PC-9 (cell line): ENCODE measurements around the gene POP4. TPM values are rescaled to one million over a fixed set of nuclear protein-coding genes. Genes with fewer than 3 reads are reported as not detected.

ENCODE experiments used
- BruUV-seq: library from RNA; stranded (reverse); fragments of 400-500 nt; replicated peaks from 2 replicates; lab custom pipeline; 2021; lab: Mats Ljungman, UMichigan
- CTCF ChIA-PET: fragments of 300-600 bp; sonication (Branson Sonifier 250); formaldehyde crosslinking; loops from one replicate; lab custom pipeline; 2022; ENCODE audit warnings: antibody characterized with exemption; lab: Charles Lee
- POLR2A ChIA-PET: fragments of 300-600 bp; sonication (Branson Sonifier 250); formaldehyde crosslinking; loops from one replicate; lab custom pipeline; 2022; ENCODE audit warnings: antibody characterized with exemption; ENCODE audit not compliant: unreplicated experiment; lab: Charles Lee
- DNase-seq, 2 experiments: peaks; one replicate each; pipeline versions ENCODE4 v3.0.0 to v3.0.0-alpha.2; 2015 to 2022; ENCODE audit warnings: mixed read lengths in 1 of 2
- H2AFZ ChIP-seq: fragments of 200-600 bp; sonication (generic); 2 replicates; pipeline ENCODE4 v1.8.1; 2017; ENCODE audit warnings: antibody characterized with exemption
- H3F3A ChIP-seq: fragments of 200-600 bp; sonication (generic); 2 replicates; pipeline ENCODE4 v1.8.1; 2017; ENCODE audit warnings: antibody characterized with exemption, mild to moderate bottlenecking, low read depth; ENCODE audit not compliant: insufficient read depth
- H3K27ac ChIP-seq: fragments of 200-600 bp; sonication (generic); 2 replicates; pipeline ENCODE4 v1.6.1; 2016; ENCODE audit warnings: mixed run types
- H3K27me3 ChIP-seq: fragments of 200-600 bp; sonication (generic); 2 replicates; pipeline ENCODE4 v1.6.1; 2016; ENCODE audit warnings: low read depth, mixed run types; ENCODE audit not compliant: insufficient read depth
- H3K36me3 ChIP-seq: fragments of 200-600 bp; sonication (generic); 2 replicates; pipeline ENCODE4 v1.6.1; 2016; ENCODE audit warnings: low read depth, mixed run types
- H3K4me1 ChIP-seq: fragments of 200-600 bp; sonication (generic); replicated peaks from 2 replicates; pipeline ENCODE4 v1.6.1; 2016; ENCODE audit warnings: mixed run types; ENCODE audit not compliant: insufficient read depth
- H3K4me2 ChIP-seq: fragments of 200-600 bp; sonication (generic); 2 replicates; pipeline ENCODE4 v1.6.1; 2017; ENCODE audit warnings: mixed run types
- H3K4me3 ChIP-seq: fragments of 200-600 bp; sonication (generic); 2 replicates; pipeline ENCODE4 v1.6.1; 2016; ENCODE audit warnings: mixed run types
- H3K79me2 ChIP-seq: fragments of 200-600 bp; sonication (generic); 2 replicates; pipeline ENCODE4 v1.6.1; 2017; ENCODE audit warnings: low read depth, mixed run types
- H3K9me2 ChIP-seq: fragments of 200-600 bp; sonication (generic); 2 replicates; pipeline ENCODE4 v1.8.1; 2017; ENCODE audit warnings: mild to moderate bottlenecking; ENCODE audit not compliant: insufficient read depth
- H3K9me3 ChIP-seq: fragments of 200-600 bp; sonication (generic); 2 replicates; pipeline ENCODE4 v1.8.1; 2016; ENCODE audit warnings: low read depth; ENCODE audit not compliant: insufficient read depth
- H4K20me1 ChIP-seq: fragments of 200-600 bp; sonication (generic); 2 replicates; pipeline ENCODE4 v1.8.1; 2017; ENCODE audit not compliant: insufficient read depth
- CTCF ChIP-seq: fragments of 200-600 bp; sonication (generic); conservative IDR thresholded peaks from 2 replicates; pipeline ENCODE4 v1.6.1; 2017; ENCODE audit warnings: mixed run types, antibody characterized with exemption, mild to moderate bottlenecking, moderate library complexity
- EZH2 ChIP-seq: fragments of 200-600 bp; sonication (generic); IDR thresholded peaks from 2 replicates; pipeline ENCODE4 v1.8.0; 2017; ENCODE audit warnings: antibody characterized with exemption, low read depth
- intact Hi-C: fragments of 100-400 bp; cut with micrococcal nuclease; formaldehyde crosslinking; loops from one replicate; pipeline ENCODE4 v1.10.0; 2022; ENCODE audit not compliant: unreplicated experiment
- total RNA-seq: library from RNA; stranded (reverse); gene quantifications from 2 replicates; pipeline ENCODE4 v1.2.3, GENCODE V29; 2021

Gene POP4
- total RNA-seq, 1 experiment from 2014 or later: 66.6 TPM

GRCh38 chr19:29610213-29610573 lies 4.1 kb downstream of the POP4 start:
- no TSS peak for BruUV-seq
- Histone ChIP-seq H3K79me2 (peaks cover 13% of the 10 kb centered on the region), H3F3A (no peaks in the 10 kb centered on the region), H3K9me3 (no peaks in the 10 kb centered on the region), H3K27me3 (no peaks in the 10 kb centered on the region), H3K4me3 (no peak overlapping the region), H3K4me1 (peaks cover 7% of the 10 kb centered on the region), H3K4me2 (no peak overlapping the region), H3K36me3 (no peaks in the 10 kb centered on the region), H3K9me2 (no peaks in the 10 kb centered on the region), H3K27ac (no peak overlapping the region), H4K20me1 (no peaks in the 10 kb centered on the region), H2AFZ (no peak overlapping the region)
- intact Hi-C loops: loop anchor here (1.0 to 2.0 kb wide), 4 partner anchors 53 to 106 kb away; no protein-coding TSS in a partner anchor
- POLR2A ChIA-PET: interaction anchor here (0.7 kb wide), 1 partner anchor 61 kb away, joined by 4 read pairs; no protein-coding TSS in a partner anchor
- TF ChIP-seq CTCF: no peak
- TF ChIP-seq EZH2: no peak
- CTCF ChIA-PET: interaction anchor here (1.8 to 3.6 kb wide), 2 partner anchors 66 to 106 kb away, joined by 5 to 19 read pairs; no protein-coding TSS in a partner anchor
- no peak for DNase-seq

- no peaks in the 10 kb centered on the region for H3F3A ChIP-seq
- TF ChIP-seq EZH2: no peak
- TF ChIP-seq CTCF: peak; percentile 88
- H3K36me3 ChIP-seq: no peaks in the 10 kb centered on the region
- peak; percentile 71 to 72 for DNase-seq
- H3K4me1 ChIP-seq: peaks cover 7% of the 10 kb centered on the region
- no peaks in the 10 kb centered on the region for H3K27me3 ChIP-seq
- BruUV-seq: no TSS peak
- no peak overlapping the region for H3K4me3 ChIP-seq
- no peak overlapping the region for H3K4me2 ChIP-seq
- H4K20me1 ChIP-seq: no peaks in the 10 kb centered on the region
- H2AFZ ChIP-seq: no peak overlapping the region
- H3K79me2 ChIP-seq: peaks cover 13% of the 10 kb centered on the region
- CTCF ChIA-PET: interaction anchor here (0.7 to 3.6 kb wide), 4 partner anchors 10 to 106 kb away, joined by 3 to 19 read pairs (median 6); no protein-coding TSS in a partner anchor
- H3K9me2 ChIP-seq: no peaks in the 10 kb centered on the region
- intact Hi-C loops: loop anchor here (1.0 to 2.0 kb wide), 4 partner anchors 52 to 106 kb away; no protein-coding TSS in a partner anchor
- H3K9me3 ChIP-seq: no peaks in the 10 kb centered on the region
- POLR2A ChIA-PET: interaction anchor here (0.7 kb wide), 1 partner anchor 61 kb away, joined by 4 read pairs; no protein-coding TSS in a partner anchor
- no peak overlapping the region for H3K27ac ChIP-seq
These were observed 4.6 kb downstream of the POP4 start for GRCh38 chr19:29610574-29611271.

- POLR2A ChIA-PET: no interaction called here
- no peak for DNase-seq
- intact Hi-C loops: no loop called here
These were observed 6.0 kb downstream of the POP4 start for GRCh38 chr19:29612121-29612520.

More at GRCh38 chr19:29612121-29612520, 6.0 kb downstream of the POP4 start:
- Histone ChIP-seq H3F3A (no peaks in the 10 kb centered on the region), H3K4me1 (peaks cover 3% of the 10 kb centered on the region), H3K4me2 (no peak overlapping the region), H3K27me3 (no peaks in the 10 kb centered on the region), H3K9me2 (no peaks in the 10 kb centered on the region), H3K79me2 (peaks cover 4% of the 10 kb centered on the region; the same call in 1 of the 2 replicates), H3K27ac (no peak overlapping the region), H3K36me3 (no peaks in the 10 kb centered on the region), H4K20me1 (no peaks in the 10 kb centered on the region), H3K4me3 (no peak overlapping the region), H2AFZ (no peak overlapping the region), H3K9me3 (no peaks in the 10 kb centered on the region)
- TF ChIP-seq EZH2 (no peak), CTCF (no peak)
- CTCF ChIA-PET: interaction anchor here (1.1 kb wide), 1 partner anchor 8 kb away, joined by 3 read pairs; no protein-coding TSS in a partner anchor
- BruUV-seq: no TSS peak
